SK-N-SH treated with all-trans-retinoic acid at 6 μM for 48 hours (cell line): Measurements from ENCODE around the gene TOMM20L.

Experiments used
- ATAC-seq: fragments of 200-7000 bp; cut with Tn5 transposase; 3 replicates; pipeline ENCODE4 v1.9.1; 2020; ENCODE audit warnings: mild to moderate bottlenecking, moderate library complexity
- ARNTL ChIP-seq: fragments of 450-650 bp; formaldehyde crosslinking; IDR thresholded peaks from 2 replicates; pipeline ENCODE4 v1.5.0; 2020; ENCODE audit warnings: low read depth, mild to moderate bottlenecking, moderate library complexity, borderline replicate concordance
- BACH2 ChIP-seq: fragments of 250-450 bp; sonication (Bioruptor Pico); IDR thresholded peaks from 2 replicates; pipeline ENCODE4 v1.9.0; 2021; ENCODE audit warnings: mild to moderate bottlenecking, borderline replicate concordance
- CREB5 ChIP-seq: fragments of 250-450 bp; sonication (Bioruptor Pico); IDR thresholded peaks from 2 replicates; pipeline ENCODE4 v1.5.1; 2020; ENCODE audit warnings: low read depth, mild to moderate bottlenecking, moderate library complexity
- CSDC2 ChIP-seq: fragments of 250-450 bp; sonication (Bioruptor Pico); IDR thresholded peaks from 2 replicates; pipeline ENCODE4 v1.5.0; 2020; ENCODE audit warnings: mild to moderate bottlenecking, moderate library complexity
- CSRNP3 ChIP-seq: fragments of 250-450 bp; sonication (Bioruptor Pico); IDR thresholded peaks from 2 replicates; pipeline ENCODE4 v1.5.1; 2021; ENCODE audit warnings: mild to moderate bottlenecking, moderate library complexity
- ESRRG ChIP-seq: fragments of 250-450 bp; sonication (Bioruptor Pico); IDR thresholded peaks from 2 replicates; pipeline ENCODE4 v1.6.1; 2021; ENCODE audit warnings: mild to moderate bottlenecking
- GLIS3 ChIP-seq: fragments of 250-450 bp; sonication (Bioruptor Pico); IDR thresholded peaks from 2 replicates; pipeline ENCODE4 v1.5.0; 2020; ENCODE audit warnings: mild to moderate bottlenecking, moderate library complexity
- ISL1 ChIP-seq: fragments of 250-450 bp; sonication (Bioruptor Pico); IDR thresholded peaks from 2 replicates; pipeline ENCODE4 v2.1.2; 2022; ENCODE audit warnings: mild to moderate bottlenecking, moderate library complexity
- OSR1 ChIP-seq: fragments of 250-450 bp; sonication (Bioruptor Pico); IDR thresholded peaks from 2 replicates; pipeline ENCODE4 v1.8.0; 2022; ENCODE audit warnings: moderate library complexity, mild to moderate bottlenecking, inconsistent platforms
- PATZ1 ChIP-seq: fragments of 250-450 bp; sonication (Bioruptor Pico); IDR thresholded peaks from 2 replicates; pipeline ENCODE4 v1.8.0; 2020; ENCODE audit warnings: mild to moderate bottlenecking, moderate library complexity, borderline replicate concordance
- POU6F1 ChIP-seq: fragments of 250-450 bp; sonication (Bioruptor Pico); IDR thresholded peaks from 2 replicates; pipeline ENCODE4 v1.8.0; 2021; ENCODE audit warnings: low read depth, mild to moderate bottlenecking, moderate library complexity, borderline replicate concordance
- PPARA ChIP-seq: fragments of 250-450 bp; sonication (Bioruptor Pico); IDR thresholded peaks from 2 replicates; pipeline ENCODE4 v1.5.0; 2020; ENCODE audit warnings: mild to moderate bottlenecking, borderline replicate concordance
- RARB ChIP-seq: fragments of 250-450 bp; sonication (Bioruptor Pico); IDR thresholded peaks from 2 replicates; pipeline ENCODE4 v1.8.0; 2021; ENCODE audit warnings: mild to moderate bottlenecking, moderate library complexity
- SNAI2 ChIP-seq: fragments of 250-450 bp; sonication (Bioruptor Pico); IDR thresholded peaks from 2 replicates; pipeline ENCODE4 v1.5.0; 2020; ENCODE audit warnings: mild to moderate bottlenecking, moderate library complexity
- TCF4 ChIP-seq: fragments of 250-450 bp; sonication (Bioruptor Pico); IDR thresholded peaks from 2 replicates; pipeline ENCODE4 v1.8.0; 2021; ENCODE audit warnings: mild to moderate bottlenecking, moderate library complexity, borderline replicate concordance
- TOX ChIP-seq: fragments of 250-450 bp; sonication (Bioruptor Pico); IDR thresholded peaks from 2 replicates; pipeline ENCODE4 v1.8.0; 2021; ENCODE audit warnings: mild to moderate bottlenecking, moderate library complexity, borderline replicate concordance
- TSHZ2 ChIP-seq: fragments of 250-450 bp; sonication (Bioruptor Pico); IDR thresholded peaks from 2 replicates; pipeline ENCODE4 v1.5.0; 2020; ENCODE audit warnings: mild to moderate bottlenecking, moderate library complexity
- ZC3H10 ChIP-seq: fragments of 250-450 bp; sonication (Bioruptor Pico); IDR thresholded peaks from 2 replicates; pipeline ENCODE4 v1.5.1; 2021; ENCODE audit warnings: mild to moderate bottlenecking, moderate library complexity
- ZFP30 ChIP-seq: fragments of 450-650 bp; formaldehyde crosslinking; IDR thresholded peaks from 2 replicates; pipeline ENCODE4 v1.5.0; 2022; ENCODE audit warnings: mild to moderate bottlenecking, moderate library complexity
- ZNF565 ChIP-seq: fragments of 450-650 bp; formaldehyde crosslinking; conservative IDR thresholded peaks from 2 replicates; pipeline ENCODE4 v1.5.0; 2020; ENCODE audit warnings: low read depth, mild to moderate bottlenecking, moderate library complexity
- ZNF70 ChIP-seq: fragments of 450-650 bp; formaldehyde crosslinking; IDR thresholded peaks from 2 replicates; pipeline ENCODE4 v1.5.0; 2020; ENCODE audit warnings: mild to moderate bottlenecking, moderate library complexity
- ZNF8 ChIP-seq: fragments of 450-650 bp; formaldehyde crosslinking; IDR thresholded peaks from 2 replicates; pipeline ENCODE4 v1.5.0; 2020; ENCODE audit warnings: mild to moderate bottlenecking, moderate library complexity

The TOMM20L gene

GRCh38 chr14:58395562-58395811 is 243 bp upstream of the TOMM20L start (continued):
- TF ChIP-seq ZNF565, result no peak
- TF ChIP-seq GLIS3 (CRISPR knock-in tag), result no peak

- TF ChIP-seq PPARA, result no peak
- TF ChIP-seq ESRRG (CRISPR knock-in tag), result no peak
- TF ChIP-seq CSRNP3 (CRISPR knock-in tag), result no peak
- TF ChIP-seq CREB5 (CRISPR knock-in tag), result no peak
- no peak for TF ChIP-seq CSDC2 (CRISPR knock-in tag)
- no peak for TF ChIP-seq GLIS3 (CRISPR knock-in tag)
- TF ChIP-seq ZNF70 (CRISPR knock-in tag), result no peak
- no peak for ATAC-seq
These were observed 1.4 kb downstream of the TOMM20L start for GRCh38 chr14:58397156-58397555.

- no peak for ATAC-seq
- TF ChIP-seq POU6F1 (CRISPR knock-in tag), result no peak
- no peak for TF ChIP-seq ZC3H10
- TF ChIP-seq ARNTL (CRISPR knock-in tag), result no peak
- no peak for TF ChIP-seq CSDC2 (CRISPR knock-in tag)
- TF ChIP-seq ZFP30, result no peak
- TF ChIP-seq OSR1 (CRISPR knock-in tag), result no peak
- TF ChIP-seq ZNF8, result no peak
- TF ChIP-seq SNAI2 (CRISPR knock-in tag), result no peak
- TF ChIP-seq PPARA, result no peak
- TF ChIP-seq CREB5 (CRISPR knock-in tag), result no peak
- no peak for TF ChIP-seq CSRNP3 (CRISPR knock-in tag)
- TF ChIP-seq BACH2, result no peak
- TF ChIP-seq RARB (CRISPR knock-in tag), result no peak
- no peak for TF ChIP-seq TOX (CRISPR knock-in tag)
- no peak for TF ChIP-seq PATZ1
- no peak for TF ChIP-seq TCF4 (CRISPR knock-in tag)
- no peak for TF ChIP-seq TSHZ2 (CRISPR knock-in tag)
- no peak for TF ChIP-seq ISL1 (CRISPR knock-in tag)
- TF ChIP-seq ESRRG (CRISPR knock-in tag), result no peak
- TF ChIP-seq ZNF70 (CRISPR knock-in tag), result no peak
- TF ChIP-seq, all 23 proteins: peak for 0
These were observed 2.8 kb downstream of the TOMM20L start for GRCh38 chr14:58398495-58398894.
